CD14-positive monocyte (primary cell): ENCODE measurements around the gene TSR2. TPM values are rescaled to one million over a fixed set of nuclear protein-coding genes. Genes with fewer than 3 reads are reported as not detected.

Source experiments
- DNase-seq, 3 donors: peaks; one replicate each; pipeline ENCODE4 v3.0.0-alpha.2; 2011 to 2022
- H2AFZ ChIP-seq: 2 replicates; pipeline ENCODE4 v1.6.0; 2012; ENCODE audit warnings: mild to moderate bottlenecking, low read depth, low read length, inconsistent platforms; ENCODE audit not compliant: insufficient read depth, poor library complexity, severe bottlenecking
- H3K27ac ChIP-seq, 2 donors: 1 replicate in 1 of 2; 2 replicates in 1 of 2; pipeline ENCODE4 v1.5.1; 2012 to 2013; ENCODE audit warnings: low read length in 2 of 2, control low read depth in 1 of 2, inconsistent platforms in 1 of 2, low read depth in 1 of 2, mild to moderate bottlenecking in 1 of 2
- H3K27me3 ChIP-seq, 2 donors: one replicate each; pipeline versions ENCODE4 v1.6.0 to v1.6.1; 2011 to 2013; ENCODE audit warnings: low read length in 2 of 2; ENCODE audit not compliant: control insufficient read depth in 2 of 2, insufficient read depth in 2 of 2
- H3K36me3 ChIP-seq, 2 donors: replicated peaks in 1 of 2; 1 replicate in 1 of 2; 2 replicates in 1 of 2; pipeline versions ENCODE4 v1.5.1 to v1.6.1; 2012 to 2013; ENCODE audit warnings: low read length in 2 of 2, control low read depth in 1 of 2, inconsistent platforms in 1 of 2, mild to moderate bottlenecking in 1 of 2; ENCODE audit not compliant: insufficient read depth in 2 of 2, control insufficient read depth in 1 of 2
- H3K4me1 ChIP-seq, 2 donors: 1 replicate in 1 of 2; 2 replicates in 1 of 2; pipeline versions ENCODE4 v1.5.1 to v1.6.1; 2012 to 2013; ENCODE audit warnings: low read length in 2 of 2, control low read depth in 1 of 2, inconsistent platforms in 1 of 2, mild to moderate bottlenecking in 1 of 2, moderate library complexity in 1 of 2; ENCODE audit not compliant: insufficient read depth in 2 of 2, control insufficient read depth in 1 of 2
- H3K4me2 ChIP-seq: replicated peaks from 2 replicates; pipeline ENCODE3; 2012; ENCODE audit warnings: low read length, moderate library complexity, mild to moderate bottlenecking; ENCODE audit not compliant: poor library complexity, severe bottlenecking; ENCODE audit errors: extremely low read depth
- H3K4me3 ChIP-seq, 3 experiments: fragments of 200-600 bp in 1 of 3; sonication (generic) in 1 of 3; replicated peaks in 1 of 3; 1 replicate in 2 of 3; 2 replicates in 1 of 3; pipeline ENCODE4 v1.5.1; 2011 to 2013; ENCODE audit warnings: low read length in 3 of 3, mild to moderate bottlenecking in 3 of 3, control low read depth in 2 of 3, low read depth in 2 of 3, inconsistent platforms in 1 of 3, moderate library complexity in 1 of 3
- H3K79me2 ChIP-seq: 2 replicates; pipeline ENCODE4 v1.6.0; 2012; ENCODE audit warnings: mild to moderate bottlenecking, control low read depth, inconsistent platforms, low read length, moderate library complexity; ENCODE audit not compliant: insufficient read depth
- H3K9ac ChIP-seq: 2 replicates; pipeline ENCODE4 v1.6.0; 2017; ENCODE audit warnings: low read length, mild to moderate bottlenecking; ENCODE audit not compliant: insufficient read depth, poor library complexity, severe bottlenecking
- H3K9me3 ChIP-seq, 2 donors: replicated peaks in 1 of 2; 1 replicate in 1 of 2; 2 replicates in 1 of 2; pipeline versions ENCODE4 v1.5.1 to v1.6.1; 2012 to 2013; ENCODE audit warnings: low read length in 2 of 2, control low read depth in 1 of 2; ENCODE audit not compliant: control insufficient read depth in 1 of 2, insufficient read depth in 1 of 2
- H4K20me1 ChIP-seq: 2 replicates; pipeline ENCODE4 v1.6.0; 2012; ENCODE audit warnings: mild to moderate bottlenecking, low read length, control low read depth, moderate library complexity; ENCODE audit not compliant: insufficient read depth
- H3K27ac Mint-ChIP-seq, 7 donors: one replicate each; pipeline ENCODE4 v1.8.0; 2020; ENCODE audit warnings: mild to moderate bottlenecking in 7 of 7, mixed read lengths in 7 of 7, moderate library complexity in 6 of 7, inconsistent platforms in 2 of 7
- H3K27me3 Mint-ChIP-seq, 3 donors: one replicate each; pipeline ENCODE4 v1.8.0; 2021 to 2022; ENCODE audit warnings: low read depth in 3 of 3, mild to moderate bottlenecking in 3 of 3, mixed read lengths in 3 of 3, moderate library complexity in 3 of 3, inconsistent platforms in 1 of 3
- H3K36me3 Mint-ChIP-seq, 2 donors: one replicate each; pipeline ENCODE4 v1.8.0; 2020; ENCODE audit warnings: mixed read lengths in 2 of 2, inconsistent platforms in 1 of 2, mild to moderate bottlenecking in 1 of 2
- H3K4me1 Mint-ChIP-seq: one replicate; pipeline ENCODE4 v1.8.0; 2020; ENCODE audit warnings: mild to moderate bottlenecking, mixed read lengths
- H3K4me3 Mint-ChIP-seq, 2 donors: one replicate each; pipeline ENCODE4 v1.8.0; 2020; ENCODE audit warnings: mild to moderate bottlenecking in 2 of 2, mixed read lengths in 2 of 2, moderate library complexity in 1 of 2
- H3K9me3 Mint-ChIP-seq, 7 donors: one replicate each; pipeline ENCODE4 v1.8.0; 2020 to 2022; ENCODE audit warnings: mixed read lengths in 7 of 7, mild to moderate bottlenecking in 6 of 7, moderate library complexity in 6 of 7, inconsistent platforms in 2 of 7
- CTCF ChIP-seq: fragments of 200-600 bp; IDR thresholded peaks from one replicate; pipeline ENCODE4 v1.8.0; 2022; ENCODE audit warnings: antibody characterized with exemption, mild to moderate bottlenecking
- WGBS: methylation state at CpG from one replicate; pipeline ENCODE4 v1.1.5; 2013; ENCODE audit warnings: missing lambda C conversion rate; ENCODE audit not compliant: insufficient coverage; 5-methylcytosine and 5-hydroxymethylcytosine counted together
- intact Hi-C, 2 donors: fragments of 100-400 bp; cut with micrococcal nuclease; formaldehyde crosslinking; loops; one replicate each; pipeline versions ENCODE4 v1.15.0 to v1.15.1; 2023
- polyA plus RNA-seq, 3 donors: library from polyadenylated mRNA; depleted of rRNA in 1 of 3; unstranded in 2 of 3; stranded (reverse) in 1 of 3; fragments of 300-500 nt in 2 of 3; fragments of >200 nt in 1 of 3; fragmentation: Illumina TruSeq in 2 of 3; gene quantifications; 1 replicate in 2 of 3; 2 replicates in 1 of 3; pipeline ENCODE4 v1.2.3, GENCODE V29; 2012 to 2021

Gene TSR2
- polyA plus RNA-seq, 3 donors: 11.8 to 18.0 (median 13.0) TPM

GRCh38 chrX:54413753-54414152 is 26.5 kb upstream of the TSR2 start:
- no peaks in the 10 kb centered on the region for H3K36me3 Mint-ChIP-seq
- no CpG with 5 or more reads among the region's 3 CpGs for WGBS
- no peak overlapping the region for H3K4me3 Mint-ChIP-seq
- Histone ChIP-seq H2AFZ (no peak overlapping the region), H3K9me3 (no peaks in the 10 kb centered on the region), H3K79me2 (no peaks in the 10 kb centered on the region), H4K20me1 (no peaks in the 10 kb centered on the region), H3K4me2 (no peak overlapping the region), H3K27ac (no peak overlapping the region), H3K4me3 (no peak overlapping the region), H3K9ac (no peak overlapping the region), H3K36me3 (no peaks in the 10 kb centered on the region), H3K4me1 (peaks cover 2 to 7% of the 10 kb centered on the region in 2 donors), H3K27me3 (peaks cover 2 to 16% of the 10 kb centered on the region in 2 donors)
- peaks cover 23 to 35% (median 29%) of the 10 kb centered on the region in 3 donors for H3K27me3 Mint-ChIP-seq
- no peak overlapping the region for H3K27ac Mint-ChIP-seq
- intact Hi-C loops: no loop called here
- peaks cover 0 to 10% (median 0%) of the 10 kb centered on the region in 7 donors for H3K9me3 Mint-ChIP-seq
- no peak for DNase-seq
- peaks cover 15% of the 10 kb centered on the region for H3K4me1 Mint-ChIP-seq
- no peak for TF ChIP-seq CTCF

GRCh38 chrX:54415534-54416350 is 24.5 kb upstream of the TSR2 start:
- intact Hi-C loops: no loop called here
- Histone ChIP-seq H3K4me1 (no peaks in the 10 kb centered on the region), H3K4me3 (peak overlapping the region in 1 of 3 experiments; percentile 43), H3K27ac (no peak overlapping the region), H4K20me1 (no peaks in the 10 kb centered on the region), H2AFZ (peak overlapping the region; percentile 31), H3K9me3 (no peaks in the 10 kb centered on the region), H3K36me3 (no peaks in the 10 kb centered on the region), H3K27me3 (peaks cover 2 to 13% of the 10 kb centered on the region in 2 donors), H3K9ac (no peak overlapping the region), H3K4me2 (peak overlapping the region; percentile 45), H3K79me2 (no peaks in the 10 kb centered on the region)
- no peak overlapping the region for H3K27ac Mint-ChIP-seq
- DNase-seq: no peak
- peaks cover 0 to 10% (median 0%) of the 10 kb centered on the region in 7 donors for H3K9me3 Mint-ChIP-seq
- H3K4me3 Mint-ChIP-seq: peak overlapping the region; percentile 20 to 49
- peaks cover 8% of the 10 kb centered on the region for H3K4me1 Mint-ChIP-seq
- no CpG with 5 or more reads among the region's 13 CpGs for WGBS
- no peaks in the 10 kb centered on the region for H3K36me3 Mint-ChIP-seq
- TF ChIP-seq CTCF: no peak
- H3K27me3 Mint-ChIP-seq: peaks cover 31 to 36% (median 34%) of the 10 kb centered on the region in 3 donors
